GM12865 (cell line): ENCODE data around the gene GNAI2.
"Not testable (repeated sequence)": the region's sequence is repeated elsewhere in the genome, so short reads cannot be mapped to it uniquely, and the experiment has no call there.

Experiments used
- DNase-seq: peaks from one replicate; pipeline ENCODE4 v3.0.0; 2010; ENCODE audit warnings: low read depth
- H3K4me3 ChIP-seq: 2 replicates; pipeline ENCODE4 v1.5.1; 2011; ENCODE audit warnings: mild to moderate bottlenecking, low read depth, low read length, control low read depth
- TF ChIP-seq, protein P1 (sequence below): IDR thresholded peaks from 2 replicates; pipeline ENCODE4 v1.5.1; 2011; ENCODE audit warnings: low read length, control low read depth, low read depth, inconsistent platforms; ENCODE audit not compliant: insufficient read depth; ENCODE audit errors: missing control alignments

GNAI2 gene

DNA sequence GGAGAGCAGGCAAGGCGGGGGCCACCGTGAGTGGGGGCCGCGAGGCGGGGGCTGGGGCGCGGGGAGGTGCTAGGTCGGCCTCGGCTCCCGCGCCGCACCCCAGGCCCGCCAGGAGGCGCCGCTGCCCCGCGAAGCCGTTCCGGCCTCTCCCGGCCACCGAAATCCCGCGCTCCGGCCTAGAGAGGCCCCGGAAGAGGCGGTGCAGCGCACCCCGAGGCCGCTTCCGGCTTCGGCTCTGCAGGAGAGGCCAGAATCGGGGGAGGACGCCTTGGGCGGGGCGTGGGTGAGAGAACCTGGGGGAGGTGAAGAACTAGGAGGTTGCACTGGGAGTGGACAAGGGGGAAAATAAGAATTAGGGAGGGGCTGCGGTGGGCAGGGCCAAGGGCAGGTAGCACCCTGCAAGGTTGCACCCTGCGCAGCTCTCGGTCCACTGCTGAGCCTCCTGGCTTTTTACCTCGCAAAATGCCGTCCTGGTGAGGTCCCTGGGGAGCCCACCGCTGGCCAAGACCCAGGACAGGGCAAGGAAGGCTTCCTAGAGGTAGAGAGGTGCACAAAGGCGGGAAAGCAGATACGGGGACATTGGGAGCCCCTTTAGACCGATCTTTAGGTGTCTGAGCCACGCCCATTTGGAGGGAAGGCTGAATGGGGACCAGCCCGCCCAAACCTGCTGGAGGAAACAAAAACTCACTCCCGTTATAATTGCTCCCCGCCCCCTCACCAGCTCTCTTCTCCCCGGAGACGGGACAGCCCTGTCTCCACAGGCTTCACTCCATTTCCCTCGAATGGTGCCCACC is 8.4 kb upstream of the GNAI2 start:
- DNase-seq = peak; percentile 96
- peak overlapping the region; percentile 73 for H3K4me3 ChIP-seq
- TF ChIP-seq, protein P1, sequence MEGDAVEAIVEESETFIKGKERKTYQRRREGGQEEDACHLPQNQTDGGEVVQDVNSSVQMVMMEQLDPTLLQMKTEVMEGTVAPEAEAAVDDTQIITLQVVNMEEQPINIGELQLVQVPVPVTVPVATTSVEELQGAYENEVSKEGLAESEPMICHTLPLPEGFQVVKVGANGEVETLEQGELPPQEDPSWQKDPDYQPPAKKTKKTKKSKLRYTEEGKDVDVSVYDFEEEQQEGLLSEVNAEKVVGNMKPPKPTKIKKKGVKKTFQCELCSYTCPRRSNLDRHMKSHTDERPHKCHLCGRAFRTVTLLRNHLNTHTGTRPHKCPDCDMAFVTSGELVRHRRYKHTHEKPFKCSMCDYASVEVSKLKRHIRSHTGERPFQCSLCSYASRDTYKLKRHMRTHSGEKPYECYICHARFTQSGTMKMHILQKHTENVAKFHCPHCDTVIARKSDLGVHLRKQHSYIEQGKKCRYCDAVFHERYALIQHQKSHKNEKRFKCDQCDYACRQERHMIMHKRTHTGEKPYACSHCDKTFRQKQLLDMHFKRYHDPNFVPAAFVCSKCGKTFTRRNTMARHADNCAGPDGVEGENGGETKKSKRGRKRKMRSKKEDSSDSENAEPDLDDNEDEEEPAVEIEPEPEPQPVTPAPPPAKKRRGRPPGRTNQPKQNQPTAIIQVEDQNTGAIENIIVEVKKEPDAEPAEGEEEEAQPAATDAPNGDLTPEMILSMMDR = peak; percentile 81

DNA sequence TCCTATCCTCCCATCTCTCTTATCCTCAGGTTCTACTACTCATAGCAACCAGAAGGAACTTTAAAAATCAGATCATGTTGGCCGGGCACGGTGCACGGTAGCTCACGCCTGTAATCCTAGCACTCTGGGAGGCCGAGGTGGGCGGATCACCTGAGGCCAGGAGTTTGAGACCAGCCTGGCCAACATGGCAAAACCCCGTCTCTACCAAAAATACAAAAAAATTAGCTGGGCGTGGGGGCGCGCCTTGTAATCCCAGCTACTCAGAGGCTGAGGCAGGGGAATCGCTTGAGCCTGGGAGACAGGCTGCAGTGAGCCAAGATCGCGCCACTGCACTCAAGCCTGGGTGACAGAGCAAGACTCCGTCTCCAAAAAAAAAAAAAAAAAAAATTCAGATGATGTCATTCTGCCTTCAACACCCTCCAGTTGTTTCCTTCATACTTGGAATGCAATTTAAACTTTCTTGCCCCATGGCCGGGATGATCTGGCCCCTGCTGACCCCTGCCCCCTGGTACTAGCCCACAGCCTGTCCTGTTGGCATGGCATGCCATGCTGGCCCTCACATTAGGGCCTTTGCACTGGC is 7.7 kb upstream of the GNAI2 start:
- DNase-seq = not testable (repeated sequence)
- peak overlapping the region; percentile 73 for H3K4me3 ChIP-seq

GRCh38 chr3:50229490-50229889 is 6.5 kb upstream of the GNAI2 start:
- no peak for DNase-seq
- TF ChIP-seq, protein P1 = no peak
- H3K4me3 ChIP-seq = no peak overlapping the region

DNA sequence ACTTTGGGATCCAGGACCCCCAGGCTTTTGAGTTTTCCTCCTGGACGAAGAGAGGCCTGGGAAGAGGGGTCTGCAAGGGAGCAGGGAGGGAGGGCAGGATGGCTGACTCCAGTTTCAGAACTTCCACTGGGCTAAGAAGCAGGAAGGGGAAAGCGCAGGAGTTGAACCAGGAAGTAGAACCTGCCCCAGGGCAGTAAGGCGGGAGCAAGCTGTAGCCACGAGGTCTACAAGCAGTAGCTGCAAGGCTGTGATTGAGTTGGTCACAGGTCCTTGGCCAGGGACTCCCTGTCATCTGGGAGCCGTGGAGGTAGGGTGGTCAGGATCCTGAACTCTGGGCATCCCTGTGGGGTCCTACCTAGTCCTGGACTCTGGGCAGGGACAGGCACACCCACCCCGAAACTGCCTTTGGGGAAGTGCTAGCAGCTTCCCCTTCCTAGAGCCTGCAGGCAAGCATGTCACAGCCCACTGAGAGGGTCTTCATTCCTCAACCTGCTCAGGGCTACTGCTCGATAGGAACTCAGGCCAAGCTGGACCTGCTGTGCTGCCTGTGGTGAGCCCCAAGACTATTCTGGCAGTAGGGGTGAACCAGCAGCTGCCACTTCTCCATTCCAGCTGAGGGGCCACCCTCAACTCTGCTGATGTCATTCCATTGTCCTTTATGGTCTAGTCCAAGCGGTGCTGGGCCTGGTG is 5.8 kb upstream of the GNAI2 start:
- H3K4me3 ChIP-seq = no peak overlapping the region
- TF ChIP-seq, protein P1 = no peak
- no peak for DNase-seq

- no peak for DNase-seq
- TF ChIP-seq, protein P1 = no peak
- H3K4me3 ChIP-seq = no peak overlapping the region
These were observed 5.2 kb upstream of the GNAI2 start for GRCh38 chr3:50230794-50231125.

GRCh38 chr3:50231581-50231980 is 4.4 kb upstream of the GNAI2 start:
- no peak for DNase-seq
- no peak overlapping the region for H3K4me3 ChIP-seq
- TF ChIP-seq, protein P1 = no peak

- no peak overlapping the region for H3K4me3 ChIP-seq
- DNase-seq = no peak
- TF ChIP-seq, protein P1 = no peak
These were observed 3.7 kb upstream of the GNAI2 start for GRCh38 chr3:50232303-50232702.
